Hematopoietic multipotent progenitor cell (in vitro differentiated cells): Measurements from ENCODE around the gene HHIPL1. TPM values are rescaled to one million over a fixed set of nuclear protein-coding genes. Genes with fewer than 3 reads are reported as not detected.

Experiments used
- DNase-seq, 3 donors: peaks; one replicate each; pipeline ENCODE4 v3.0.0-alpha.2; 2011 to 2015; ENCODE audit warnings: low read depth in 2 of 3, low spot score in 2 of 3
- total RNA-seq: library from RNA; depleted of rRNA; stranded (reverse); fragments of >200 nt; gene quantifications from one replicate; pipeline ENCODE4 v1.2.3, GENCODE V29; 2012

Gene HHIPL1
- total RNA-seq, 1 donor = under 0.01 TPM

- DNase-seq = no peak
Observed at GRCh38 chr14:99707420-99707819, 62.5 kb downstream of the HHIPL1 start.

- DNase-seq = no peak
Observed at GRCh38 chr14:99707921-99708320, 63.0 kb downstream of the HHIPL1 start.

- DNase-seq = no peak
Observed at GRCh38 chr14:99708449-99708848, 63.5 kb downstream of the HHIPL1 start.

- no peak for DNase-seq
Observed at GRCh38 chr14:99713972-99714371, 69.0 kb downstream of the HHIPL1 start.

- no peak for DNase-seq
Observed at GRCh38 chr14:99715266-99716000, 70.5 kb downstream of the HHIPL1 start.

GRCh38 chr14:99716091-99716849, 71.3 kb downstream of the HHIPL1 start:
- no peak for DNase-seq

- no peak for DNase-seq
Observed at GRCh38 chr14:99716850-99717681, 72.1 kb downstream of the HHIPL1 start.

GRCh38 chr14:99717682-99718013, 72.7 kb downstream of the HHIPL1 start:
- DNase-seq = no peak

- no peak for DNase-seq
Observed at GRCh38 chr14:99718031-99718810, 73.3 kb downstream of the HHIPL1 start.

- no peak for DNase-seq
Observed at GRCh38 chr14:99718811-99719192, 73.9 kb downstream of the HHIPL1 start.

- no peak for DNase-seq
Observed at GRCh38 chr14:99720941-99721791, 76.2 kb downstream of the HHIPL1 start.

- DNase-seq = no peak
Observed at GRCh38 chr14:99721792-99722516, 77.0 kb downstream of the HHIPL1 start.

- DNase-seq = no peak
Observed at GRCh38 chr14:99722741-99723140, 77.8 kb downstream of the HHIPL1 start.

GRCh38 chr14:99724196-99724891, 79.4 kb downstream of the HHIPL1 start:
- DNase-seq = no peak

- no peak for DNase-seq
Observed at GRCh38 chr14:99724939-99725773, 80.2 kb downstream of the HHIPL1 start.

GRCh38 chr14:99725774-99726537, 81.0 kb downstream of the HHIPL1 start:
- no peak for DNase-seq

- DNase-seq = no peak
Observed at GRCh38 chr14:99726538-99727095, 81.7 kb downstream of the HHIPL1 start.
